Spleen (tissue), 11 donors: Measurements from ENCODE around the gene C2orf49. TPM values are rescaled to one million over a fixed set of nuclear protein-coding genes. Genes with fewer than 3 reads are reported as not detected.
A peak's percentile ranks its signal among the peaks of the same experiment; 100 is the strongest.

ENCODE experiments used
- DNase-seq: peaks from one replicate; pipeline ENCODE4 v3.0.0-alpha.2; 2020
- H3K27ac ChIP-seq, 8 donors: fragments of 200-600 bp; sonication (generic) in 7 of 8; 1 replicate in 4 of 8; 2 replicates in 4 of 8; pipeline versions ENCODE4 v1.5.0 to v1.8.0; 2016 to 2021; ENCODE audit warnings: inconsistent platforms in 4 of 8, mild to moderate bottlenecking in 4 of 8, moderate library complexity in 1 of 8
- H3K27me3 ChIP-seq, 7 donors: fragments of 200-600 bp; sonication (generic) in 6 of 7; replicated peaks in 1 of 7; 1 replicate in 4 of 7; 2 replicates in 3 of 7; pipeline versions ENCODE4 v1.5.0 to v1.8.0; 2016 to 2021; ENCODE audit warnings: inconsistent platforms in 3 of 7, mild to moderate bottlenecking in 1 of 7
- H3K36me3 ChIP-seq, 6 donors: fragments of 200-600 bp; sonication (generic) in 5 of 6; 1 replicate in 4 of 6; 2 replicates in 2 of 6; pipeline versions ENCODE4 v1.5.0 to v1.8.0; 2016 to 2021; ENCODE audit warnings: inconsistent platforms in 2 of 6
- H3K4me1 ChIP-seq, 6 donors: fragments of 200-600 bp; sonication (generic) in 5 of 6; 1 replicate in 3 of 6; 2 replicates in 3 of 6; pipeline versions ENCODE4 v1.5.0 to v1.8.0; 2016 to 2021; ENCODE audit warnings: inconsistent platforms in 3 of 6
- H3K4me3 ChIP-seq, 8 donors: fragments of 200-600 bp; sonication (generic) in 7 of 8; 1 replicate in 4 of 8; 2 replicates in 4 of 8; pipeline versions ENCODE4 v1.5.0 to v1.8.0; 2016 to 2021; ENCODE audit warnings: inconsistent platforms in 4 of 8, mild to moderate bottlenecking in 4 of 8, moderate library complexity in 2 of 8
- H3K9me3 ChIP-seq, 8 donors: fragments of 200-600 bp; sonication (generic) in 7 of 8; 1 replicate in 4 of 8; 2 replicates in 4 of 8; pipeline versions ENCODE4 v1.5.0 to v1.8.0; 2016 to 2021; ENCODE audit warnings: inconsistent platforms in 4 of 8
- CTCF ChIP-seq, 11 experiments: fragments of 200-600 bp in 7 of 11; fragments of 450-650 bp in 4 of 11; sonication (generic) in 4 of 11; IDR thresholded peaks in 8 of 11; conservative IDR thresholded peaks in 3 of 11; 1 replicate in 7 of 11; 2 replicates in 4 of 11; pipeline versions ENCODE4 v1.4.0 to v1.8.0; 2016 to 2021; ENCODE audit warnings: antibody characterized with exemption in 11 of 11, inconsistent platforms in 4 of 11, mild to moderate bottlenecking in 1 of 11
- POLR2A ChIP-seq, 3 donors: fragments of 450-650 bp; IDR thresholded peaks; one replicate each; pipeline ENCODE4 v1.5.1; 2017; ENCODE audit warnings: antibody characterized with exemption in 3 of 3, mild to moderate bottlenecking in 1 of 3
- POLR2AphosphoS5 ChIP-seq, 3 donors: sonication (generic); formaldehyde crosslinking; IDR thresholded peaks; one replicate each; pipeline ENCODE4 v1.5.1; 2017; ENCODE audit warnings: antibody characterized with exemption in 3 of 3
- WGBS, 5 donors: extraction: QIAGEN DNeasy Blood & Tissue Kit in 3 of 5; methylation state at CpG; one replicate each; pipeline versions ENCODE4 v1.1.5 to v1.1.7; 2013 to 2018; 5-methylcytosine and 5-hydroxymethylcytosine counted together
- intact Hi-C: fragments of 100-400 bp; cut with DNase I; formaldehyde crosslinking; loops from one replicate; pipeline ENCODE4 v1.15.0; 2023; ENCODE audit warnings: low total_unique reads
- polyA plus RNA-seq, 3 donors: library from polyadenylated mRNA; stranded (reverse); fragments of 200-250 nt; gene quantifications; one replicate each; pipeline ENCODE4 v1.2.1, GENCODE V29; 2013
- total RNA-seq, 7 donors: library from RNA; depleted of rRNA in 3 of 7; stranded (reverse); fragments of >200 nt in 3 of 7; fragmentation: NEBNext Ultra II Directional in 4 of 7; extraction: Animal tissue kit (Norgen Biotek cat#: 25700) in 4 of 7; gene quantifications; one replicate each; pipeline versions ENCODE4 v1.1.0 to v1.2.1, GENCODE V29; 2016 to 2021
- donor health status: healthy with polysubstance abuse.
- donor health status: DM: no; HTN: no; CAD: no; lungs with moderate emphysema.
- donor health status: DM: no; HTN: no; CAD: no.
- donor health status: Bipolar disorder and iron deficiency.
- donor health status: healthy.
- donor health status: DM: no; HTN: no; CAD: no.
- donor health status: DM: yes; HTN: yes; CAD: no.

The C2orf49 gene
- total and polyA plus RNA-seq, 10 donors: 4.3 to 33.7 (median 17.2) TPM

GRCh38 chr2:105290981-105291660 is 46.2 kb upstream of the C2orf49 start:
- TF ChIP-seq CTCF (IDR thresholded peaks at IDR 0.05 in 8 of 11, conservative IDR thresholded peaks at IDR 0.05 in 3 of 11) (no peak), POLR2AphosphoS5 (IDR thresholded peaks at IDR 0.05) (no peak)

GRCh38 chr2:105291981-105292380 is 45.4 kb upstream of the C2orf49 start:
- intact Hi-C loops: loop anchor here (10.0 kb wide), 1 partner anchor 177 kb away; no protein-coding TSS in a partner anchor
- peaks cover 0 to 6% (median 0%) of the 10 kb centered on the region in 6 donors for H3K4me1 ChIP-seq
- peaks cover 4 to 100% (median 50%) of the 10 kb centered on the region in 6 donors for H3K36me3 ChIP-seq
- no peak overlapping the region for H3K27ac ChIP-seq
- H3K4me3 ChIP-seq: no peak overlapping the region
- no peaks in the 10 kb centered on the region for H3K9me3 ChIP-seq
- 83 to 98% (median 94%) methylated on average over 2 of the region's 2 CpGs for WGBS, 5 donors
- no peak for TF ChIP-seq CTCF (IDR thresholded peaks at IDR 0.05 in 8 of 11, conservative IDR thresholded peaks at IDR 0.05 in 3 of 11)
- no peak for TF ChIP-seq POLR2AphosphoS5 (IDR thresholded peaks at IDR 0.05)
- TF ChIP-seq POLR2A (IDR thresholded peaks at IDR 0.05): no peak
- no peaks in the 10 kb centered on the region for H3K27me3 ChIP-seq
- DNase-seq: no peak

More at GRCh38 chr2:105290981-105291660, 46.2 kb upstream of the C2orf49 start:
- no peak for DNase-seq
- intact Hi-C loops: loop anchor here (10.0 kb wide), 1 partner anchor 176 kb away; no protein-coding TSS in a partner anchor
- Histone ChIP-seq H3K36me3 (peaks cover 4 to 100% (median 47%) of the 10 kb centered on the region in 6 donors), H3K4me1 (peaks cover 0 to 6% (median 0%) of the 10 kb centered on the region in 6 donors), H3K9me3 (no peaks in the 10 kb centered on the region), H3K27me3 (no peaks in the 10 kb centered on the region), H3K27ac (no peak overlapping the region), H3K4me3 (no peak overlapping the region)
- 80 to 97% (median 94%) methylated on average over 6 of the region's 6 CpGs for WGBS, 5 donors

- WGBS, 5 donors: 88 to 92% (median 89%) methylated on average over 6 of the region's 6 CpGs
- Histone ChIP-seq H3K27ac (no peak overlapping the region), H3K4me1 (peaks cover 0 to 6% (median 0%) of the 10 kb centered on the region in 6 donors), H3K9me3 (no peaks in the 10 kb centered on the region), H3K36me3 (peaks cover 4 to 100% (median 68%) of the 10 kb centered on the region in 6 donors), H3K4me3 (no peak overlapping the region), H3K27me3 (no peaks in the 10 kb centered on the region)
- DNase-seq: no peak
- TF ChIP-seq POLR2AphosphoS5 (IDR thresholded peaks at IDR 0.05): no peak
- no peak for TF ChIP-seq CTCF (IDR thresholded peaks at IDR 0.05 in 8 of 11, conservative IDR thresholded peaks at IDR 0.05 in 3 of 11)
- TF ChIP-seq POLR2A (IDR thresholded peaks at IDR 0.05): no peak
- intact Hi-C loops: loop anchor here (10.0 kb wide), 1 partner anchor 179 kb away; no protein-coding TSS in a partner anchor
Measured at GRCh38 chr2:105294046-105294445, 43.3 kb upstream of the C2orf49 start.

GRCh38 chr2:105294844-105295481 is 42.4 kb upstream of the C2orf49 start:
- no peak for DNase-seq
- Histone ChIP-seq H3K27me3 (no peaks in the 10 kb centered on the region), H3K27ac (no peak overlapping the region), H3K4me1 (peaks cover 0 to 6% (median 0%) of the 10 kb centered on the region in 6 donors), H3K9me3 (no peaks in the 10 kb centered on the region), H3K4me3 (no peak overlapping the region), H3K36me3 (peaks cover 4 to 94% (median 63%) of the 10 kb centered on the region in 6 donors)
- intact Hi-C loops: loop anchor here (10.0 kb wide), 1 partner anchor 180 kb away; no protein-coding TSS in a partner anchor
- TF ChIP-seq POLR2A (IDR thresholded peaks at IDR 0.05): no peak
- peak in 5 of 11 experiments; percentile 22 to 49 (median 40) for TF ChIP-seq CTCF (IDR thresholded peaks at IDR 0.05 in 8 of 11, conservative IDR thresholded peaks at IDR 0.05 in 3 of 11)
- WGBS, 5 donors: 40 to 53% (median 47%) methylated on average over 5 of the region's 5 CpGs
